HG02884 (cell line): ENCODE results near the gene SEPTIN12.

Experiments
- ATAC-seq: cut with Tn5 transposase; IDR thresholded peaks from one replicate; pipeline ENCODE4 v1.9.1; 2021; ENCODE audit warnings: mild to moderate bottlenecking, moderate library complexity; ENCODE audit not compliant: unreplicated experiment

Gene SEPTIN12

DNA sequence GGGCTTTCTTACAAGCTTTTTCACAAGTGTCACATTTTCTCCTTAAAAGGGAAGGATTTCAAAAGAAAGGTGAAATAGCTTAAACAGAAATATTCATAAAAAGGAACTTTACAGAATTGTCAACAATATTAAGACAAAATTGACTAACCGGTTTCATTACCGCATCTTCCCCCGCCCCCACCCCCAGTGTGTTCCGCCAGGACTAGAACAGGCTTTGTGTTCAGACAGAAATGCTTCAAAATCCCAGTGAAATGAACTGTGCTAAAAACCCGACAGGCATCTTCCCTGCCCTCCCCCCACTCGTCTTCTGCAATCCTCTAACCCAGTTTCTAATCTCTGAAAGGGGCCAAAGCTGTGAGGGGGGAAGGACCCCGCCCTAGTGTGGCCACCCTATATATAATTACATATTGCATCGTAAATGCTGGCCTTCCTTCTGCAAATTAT is 15.3 kb upstream of the SEPTIN12 start:
- ATAC-seq: no peak

- peak; percentile 91 for ATAC-seq
Measured at GRCh38 chr16:4802659-4803287, 14.6 kb upstream of the SEPTIN12 start.

DNA sequence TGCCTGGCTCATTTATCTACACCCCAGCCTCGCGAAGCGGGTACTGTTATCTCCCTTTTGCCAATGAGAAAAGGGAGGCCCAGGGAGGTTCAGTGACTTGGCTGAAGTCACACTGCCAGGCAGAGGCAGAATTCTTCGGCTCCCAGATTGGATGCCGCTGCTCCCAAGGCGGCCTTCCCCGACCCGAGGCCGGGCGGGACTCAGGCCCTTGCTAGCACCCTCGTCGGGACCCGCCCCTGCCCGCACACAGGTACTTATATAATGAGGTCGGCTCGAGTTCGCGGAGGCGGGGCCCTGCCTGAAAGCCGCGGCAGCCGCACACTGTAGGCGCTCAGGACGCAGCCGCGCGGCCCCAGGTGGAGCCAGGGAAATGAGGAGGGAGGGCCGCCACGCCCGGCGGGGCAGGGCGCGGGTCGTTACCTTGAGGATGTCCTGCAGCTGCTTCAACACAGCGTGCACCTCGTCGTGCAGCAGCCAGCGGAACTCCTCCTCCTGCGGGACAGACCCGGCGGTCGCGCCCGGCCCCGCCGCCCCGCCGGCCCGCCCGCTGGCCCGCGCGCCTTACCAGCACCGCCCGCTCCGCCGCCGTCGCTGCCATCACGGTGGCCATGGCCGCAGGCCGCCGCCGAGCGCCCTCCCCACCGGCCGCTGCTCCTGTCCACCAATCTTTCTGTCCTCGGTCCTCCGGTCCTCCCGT is 14.0 kb upstream of the SEPTIN12 start, which contains the start of gene ROGDI:
Gene ROGDI (minus strand): TSS at position 672 of the 697 bp plus-strand sequence. CDS start 62 bp downstream, at position 610.
- ATAC-seq: peak; percentile 57

DNA sequence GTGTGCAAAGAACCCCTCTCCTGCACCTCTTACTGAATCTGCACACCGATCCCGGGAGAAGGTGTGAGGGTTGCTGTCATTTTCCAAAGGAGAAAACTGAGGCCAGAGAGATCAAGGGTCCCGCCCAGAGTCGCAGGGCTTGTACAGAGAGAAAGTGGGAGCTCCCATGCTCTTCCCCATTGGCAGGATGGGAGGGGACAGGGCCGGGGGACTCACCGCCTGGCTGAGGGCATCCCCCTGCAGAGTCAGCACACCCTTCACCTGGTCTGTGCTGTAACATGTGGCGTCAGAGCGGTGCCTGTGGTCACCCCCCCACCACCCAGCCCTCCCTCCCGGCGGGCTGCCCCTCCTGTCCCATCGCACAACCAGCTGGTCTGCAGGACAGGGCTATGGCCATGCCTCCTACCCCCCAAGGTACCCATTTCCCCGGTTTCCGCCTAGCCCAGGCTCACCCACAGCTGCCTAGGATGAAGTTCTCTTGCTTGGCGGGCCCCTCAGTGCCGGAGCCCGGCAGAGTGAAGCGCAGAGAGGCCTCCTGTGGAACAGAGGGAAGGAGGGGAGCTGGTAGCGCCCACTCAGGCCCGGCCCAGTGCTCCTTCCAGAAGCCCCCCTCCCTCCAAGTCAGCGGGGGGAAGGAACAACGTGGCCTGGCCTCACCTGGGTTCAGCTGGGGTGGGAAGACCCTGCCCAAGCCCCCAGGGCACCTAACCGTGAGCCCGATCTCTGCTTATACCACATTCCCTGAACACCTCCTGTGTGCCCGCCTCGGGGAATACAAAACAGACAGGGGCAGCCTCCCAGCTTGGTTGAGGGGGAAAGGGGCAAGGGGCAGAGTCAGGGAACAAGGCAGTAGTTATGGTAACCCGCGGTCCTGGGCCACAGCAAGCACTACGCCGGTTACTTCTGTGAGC is 13.2 kb upstream of the SEPTIN12 start:
- no peak for ATAC-seq

GRCh38 chr16:4800290-4801041 is 12.3 kb upstream of the SEPTIN12 start:
- ATAC-seq: no peak

GRCh38 chr16:4799171-4799855 is 11.2 kb upstream of the SEPTIN12 start:
- no peak for ATAC-seq

DNA sequence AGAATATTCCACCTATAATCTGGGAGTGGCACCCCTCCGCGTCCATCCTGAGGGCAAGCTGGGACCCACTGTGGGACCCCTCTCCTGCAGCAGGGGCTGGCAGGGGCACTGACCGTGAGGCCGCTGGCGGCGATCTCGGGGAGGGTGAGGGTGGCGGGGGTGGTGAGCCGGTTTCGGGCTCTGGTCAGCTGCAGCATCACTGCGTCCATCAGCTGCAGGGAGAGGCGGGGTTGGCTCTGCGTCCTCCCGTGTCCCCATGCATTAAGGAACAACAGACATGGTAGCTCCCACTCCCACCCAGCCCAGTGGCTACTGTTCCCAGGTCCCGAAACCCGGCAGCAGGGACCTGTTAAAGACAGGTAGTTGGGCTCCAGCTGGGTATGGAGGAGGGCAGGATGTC is 10.3 kb upstream of the SEPTIN12 start:
- no peak for ATAC-seq

GRCh38 chr16:4797805-4798252 is 9.7 kb upstream of the SEPTIN12 start:
- ATAC-seq: no peak

- ATAC-seq: no peak
Measured at GRCh38 chr16:4796982-4797804, 9.0 kb upstream of the SEPTIN12 start.

DNA sequence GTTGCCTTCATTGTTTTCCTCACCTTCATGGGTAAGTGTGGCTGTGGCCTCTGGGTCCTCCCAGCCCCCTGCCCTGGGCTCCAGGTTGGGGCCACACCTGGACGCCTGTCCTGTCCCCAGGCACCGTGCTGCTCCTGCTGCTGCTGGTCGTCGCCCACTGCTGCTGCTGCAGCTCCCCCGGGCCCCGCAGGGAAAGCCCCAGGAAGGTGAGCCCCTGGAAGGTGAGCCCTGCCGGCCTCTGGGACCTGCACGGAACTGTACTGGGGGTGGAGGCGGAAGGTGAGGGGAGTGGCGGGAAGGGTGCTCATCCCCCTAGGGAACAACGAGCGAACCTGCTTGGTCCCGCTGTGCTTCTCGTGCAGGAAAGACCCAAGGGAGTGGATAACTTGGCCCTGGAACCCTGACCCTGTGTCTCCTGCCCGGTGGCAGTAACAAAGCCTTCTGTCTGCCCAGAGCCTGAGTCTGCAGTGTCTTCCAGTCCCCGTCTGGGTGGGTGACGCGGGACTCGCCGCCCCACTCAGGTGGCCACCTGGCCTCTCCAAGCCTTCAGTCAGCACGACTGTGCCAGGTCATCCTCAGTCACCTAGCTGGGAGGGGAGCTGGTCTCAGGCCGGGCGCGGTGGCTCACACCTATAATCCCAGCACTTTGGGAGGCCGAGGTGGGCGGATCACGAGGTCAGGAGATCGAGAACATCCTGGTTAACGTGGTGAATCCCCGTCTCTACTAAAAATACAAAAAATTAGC is 7.9 kb upstream of the SEPTIN12 start:
- no peak for ATAC-seq

DNA sequence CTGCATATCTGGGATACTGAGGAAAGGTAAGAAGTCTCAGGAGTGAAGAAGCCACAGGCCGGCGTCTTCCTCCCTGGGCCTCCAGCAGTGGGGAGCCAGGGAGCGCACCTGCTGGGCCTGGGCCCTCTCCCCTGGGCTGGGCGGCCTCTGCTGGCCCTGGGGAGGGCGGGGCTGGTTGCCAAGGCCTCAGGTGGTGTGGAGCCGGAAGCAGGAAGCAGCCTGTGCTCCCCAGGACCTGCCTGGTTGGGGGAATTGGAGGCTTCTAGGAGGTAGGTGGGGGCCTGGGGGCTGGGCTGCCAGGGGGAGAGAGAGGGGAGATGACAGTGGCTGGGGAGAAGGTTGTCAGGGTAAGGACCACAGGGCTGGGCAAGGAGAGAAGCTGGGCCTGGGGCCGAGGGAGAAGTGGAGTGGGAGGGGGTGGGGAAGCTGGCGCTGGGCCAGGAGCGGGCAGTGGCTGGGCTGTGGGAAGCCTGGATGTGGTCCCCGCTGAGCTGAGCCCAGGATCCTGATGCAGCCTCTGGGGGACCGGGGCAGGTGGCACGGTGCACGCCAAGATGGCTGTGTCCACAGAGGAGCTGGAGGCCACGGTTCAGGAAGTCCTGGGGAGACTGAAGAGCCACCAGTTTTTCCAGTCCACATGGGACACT is 7.2 kb upstream of the SEPTIN12 start, which contains the start of gene SMIM22:
Gene SMIM22 (plus strand): TSS at position 189 of the 647 bp plus-strand sequence. CDS start 366 bp downstream, at position 555.
- no peak for ATAC-seq

DNA sequence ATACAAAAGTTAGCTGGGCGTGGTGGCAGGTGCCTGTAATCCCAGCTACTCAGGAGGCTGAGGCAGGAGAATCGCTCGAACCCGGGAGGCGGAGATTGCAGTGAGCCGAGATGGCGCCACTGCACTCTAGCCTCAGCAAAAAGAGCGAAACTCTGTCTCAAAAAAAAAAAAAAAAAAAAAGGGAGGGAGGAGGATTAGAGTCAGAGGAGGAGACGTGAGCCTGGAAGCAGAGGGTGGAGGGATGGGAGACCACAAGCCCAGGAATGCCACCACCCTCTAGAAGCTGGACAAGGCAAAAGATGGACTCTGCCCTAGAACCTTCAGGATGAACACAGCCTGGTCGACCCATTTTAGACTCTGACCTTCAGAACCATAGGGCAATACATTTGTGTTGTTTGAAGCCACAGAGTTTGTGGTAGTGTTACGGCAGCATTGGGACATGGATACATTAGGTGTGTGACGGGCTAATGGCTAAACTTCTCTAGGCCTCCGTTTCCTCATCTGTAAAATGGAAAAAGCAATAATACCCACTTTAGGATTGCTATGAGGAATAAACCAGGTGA is 4.9 kb upstream of the SEPTIN12 start:
- no peak for ATAC-seq

DNA sequence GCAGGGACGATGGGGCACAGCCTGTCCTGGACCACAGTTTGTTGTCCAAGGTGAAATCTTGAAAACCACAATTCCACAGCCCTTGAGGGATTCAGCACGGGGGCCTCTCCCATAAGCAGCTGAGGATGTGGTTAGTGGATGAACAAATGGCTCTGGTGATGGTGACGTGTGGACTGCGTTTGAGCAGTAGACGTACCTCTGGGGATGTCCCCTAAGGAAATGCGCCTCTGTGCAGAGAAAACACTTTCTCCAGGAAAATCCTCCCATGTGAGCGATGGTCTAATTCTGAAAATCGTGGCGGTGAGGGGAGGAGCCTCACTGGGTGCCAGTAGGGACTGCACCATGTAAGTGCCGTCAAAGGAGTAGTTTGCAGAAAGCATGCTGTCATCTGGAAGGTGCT is 2.7 kb upstream of the SEPTIN12 start:
- ATAC-seq: no peak

GRCh38 chr16:4790261-4790660 is 2.1 kb upstream of the SEPTIN12 start:
- no peak for ATAC-seq

GRCh38 chr16:4788910-4789309 is 765 bp upstream of the SEPTIN12 start:
- no peak for ATAC-seq

DNA sequence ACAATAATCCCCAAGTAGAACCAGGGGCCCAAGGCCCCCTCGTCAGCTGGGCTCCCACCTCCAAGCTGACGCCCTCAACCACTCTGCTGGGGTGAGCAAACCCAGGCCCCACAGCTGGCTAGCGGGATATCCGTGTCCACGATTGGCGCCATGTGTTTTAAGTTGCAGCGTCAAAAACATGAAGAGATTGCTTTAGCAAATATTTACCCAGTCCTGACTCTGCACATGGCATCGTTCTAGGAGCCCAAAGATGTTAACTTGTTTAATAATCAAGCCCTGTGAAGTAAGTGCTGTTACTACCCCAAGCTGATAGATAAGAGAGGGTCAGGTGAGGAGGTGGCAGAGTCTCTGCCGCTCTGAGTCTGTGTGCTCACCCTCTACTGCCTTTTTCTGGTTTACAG is 344 bp upstream of the SEPTIN12 start:
- ATAC-seq: no peak

GRCh38 chr16:4787068-4787467 is 1.1 kb downstream of the SEPTIN12 start:
- ATAC-seq: no peak
